Neural cell (in vitro differentiated cells): Measurements from ENCODE around the gene PARP9. TPM values are rescaled to one million over a fixed set of nuclear protein-coding genes. Genes with fewer than 3 reads are reported as not detected.
"Not testable (repeated sequence)": the region's sequence is repeated elsewhere in the genome, so short reads cannot be mapped to it uniquely, and the experiment has no call there.

Source experiments
- H2AFZ ChIP-seq: fragments of 200-600, 300-800 bp; sonication (generic), shearing (Covaris generic); 2 replicates; pipeline ENCODE4 v1.6.0; 2014; ENCODE audit warnings: low read depth, mild to moderate bottlenecking, antibody characterized with exemption, low read length, moderate library complexity
- H3F3A ChIP-seq: fragments of 200-600 bp; shearing (Covaris generic); 2 replicates; pipeline ENCODE4 v1.6.1; 2016; ENCODE audit warnings: mild to moderate bottlenecking, moderate library complexity, mixed read lengths, antibody characterized with exemption, low read length; ENCODE audit not compliant: insufficient read depth, poor library complexity, severe bottlenecking
- H3K27ac ChIP-seq: fragments of 200-600, 300-800 bp; sonication (generic), shearing (Covaris generic); 2 replicates; pipeline ENCODE4 v1.5.1; 2014; ENCODE audit warnings: mild to moderate bottlenecking, low read length, moderate library complexity
- H3K27me3 ChIP-seq: fragments of 300-800, 200-600 bp; sonication (generic), shearing (Covaris generic); 2 replicates; pipeline ENCODE4 v1.6.0; 2014; ENCODE audit warnings: mild to moderate bottlenecking, low read depth, low read length, moderate library complexity; ENCODE audit not compliant: insufficient read depth
- H3K36me3 ChIP-seq: fragments of 300-800, 200-600 bp; sonication (generic), shearing (Covaris generic); 2 replicates; pipeline ENCODE4 v1.5.1; 2014; ENCODE audit warnings: mild to moderate bottlenecking, antibody characterized with exemption, low read length, moderate library complexity; ENCODE audit not compliant: insufficient read depth
- H3K4me2 ChIP-seq: fragments of 300-800, 200-600 bp; sonication (generic), shearing (Covaris generic); 2 replicates; pipeline ENCODE4 v1.6.0; 2014; ENCODE audit warnings: mild to moderate bottlenecking, low read length
- H3K4me3 ChIP-seq: fragments of 300-800, 200-600 bp; sonication (generic), shearing (Covaris generic); 2 replicates; pipeline ENCODE4 v1.5.1; 2014; ENCODE audit warnings: mild to moderate bottlenecking, low read length, moderate library complexity
- H3K79me2 ChIP-seq: fragments of 200-600 bp; shearing (Covaris generic); replicated peaks from 2 replicates; pipeline ENCODE4 v1.6.0; 2014; ENCODE audit warnings: mild to moderate bottlenecking, low read length, moderate library complexity; ENCODE audit not compliant: insufficient read depth
- H3K9ac ChIP-seq: fragments of 300-800, 200-600 bp; sonication (generic), shearing (Covaris generic); 2 replicates; pipeline ENCODE4 v1.6.1; 2016; ENCODE audit warnings: mild to moderate bottlenecking, low read length, mixed read lengths
- H3K9me2 ChIP-seq: fragments of 200-600 bp; shearing (Covaris generic); 2 replicates; pipeline ENCODE4 v1.6.1; 2016; ENCODE audit warnings: mild to moderate bottlenecking, low read length, mixed read lengths; ENCODE audit not compliant: insufficient read depth
- H3K9me3 ChIP-seq: fragments of 200-600, 300-800 bp; sonication (generic), shearing (Covaris generic); 2 replicates; pipeline ENCODE4 v1.6.1; 2016; ENCODE audit warnings: mild to moderate bottlenecking, mixed run types, low read length, moderate library complexity, mixed read lengths
- H4K20me1 ChIP-seq: fragments of 200-600 bp; shearing (Covaris generic); 2 replicates; pipeline ENCODE4 v1.6.1; 2016; ENCODE audit warnings: mild to moderate bottlenecking, mixed run types; ENCODE audit not compliant: insufficient read depth
- EP300 ChIP-seq: fragments of 450-650 bp; conservative IDR thresholded peaks from 2 replicates; pipeline ENCODE4 v1.6.1; 2014; ENCODE audit warnings: antibody characterized with exemption, mild to moderate bottlenecking, moderate library complexity; ENCODE audit not compliant: poor library complexity, severe bottlenecking
- EZH2 ChIP-seq: fragments of 200-600, 300-800 bp; shearing (Covaris generic), sonication (generic); IDR thresholded peaks from 2 replicates; pipeline ENCODE4 v1.6.1; 2014; ENCODE audit warnings: antibody characterized with exemption, low read length, borderline replicate concordance, mild to moderate bottlenecking; ENCODE audit not compliant: insufficient read depth, poor library complexity, severe bottlenecking
- MXI1 ChIP-seq: fragments of 450-650 bp; conservative IDR thresholded peaks from 2 replicates; pipeline ENCODE4 v1.6.1; 2014; ENCODE audit warnings: antibody characterized with exemption, mild to moderate bottlenecking; ENCODE audit not compliant: poor library complexity, severe bottlenecking
- POLR2AphosphoS5 ChIP-seq: IDR thresholded peaks from 2 replicates; pipeline ENCODE4 v1.6.1; 2012
- RAD21 ChIP-seq: fragments of 450-650 bp; conservative IDR thresholded peaks from 2 replicates; pipeline ENCODE4 v1.6.1; 2014; ENCODE audit warnings: antibody characterized with exemption, mild to moderate bottlenecking, moderate library complexity
- SMC3 ChIP-seq: fragments of 450-650 bp; conservative IDR thresholded peaks from 2 replicates; pipeline ENCODE4 v1.6.1; 2014; ENCODE audit warnings: antibody characterized with exemption, mild to moderate bottlenecking, moderate library complexity; ENCODE audit not compliant: poor library complexity
- TAF1 ChIP-seq: IDR thresholded peaks from 2 replicates; pipeline ENCODE4 v1.6.1; 2012; ENCODE audit warnings: low read depth
- polyA plus RNA-seq: library from polyadenylated mRNA; depleted of rRNA; stranded (reverse); fragments of >200 nt; gene quantifications from 2 replicates; pipeline ENCODE4 v1.2.3, GENCODE V29; 2014
- TF ChIP-seq, protein P1 (sequence below): IDR thresholded peaks from 2 replicates; pipeline ENCODE4 v1.6.1; 2012; ENCODE audit warnings: borderline replicate concordance
- TF ChIP-seq, protein P2 (sequence below): fragments of 450-650 bp; IDR thresholded peaks from 2 replicates; pipeline ENCODE4 v1.5.1; 2014; ENCODE audit warnings: antibody characterized with exemption, mild to moderate bottlenecking, moderate library complexity; ENCODE audit not compliant: poor library complexity, severe bottlenecking

The PARP9 gene
- polyA plus RNA-seq, 1 donor from 2014 or later, result not detected

DNA sequence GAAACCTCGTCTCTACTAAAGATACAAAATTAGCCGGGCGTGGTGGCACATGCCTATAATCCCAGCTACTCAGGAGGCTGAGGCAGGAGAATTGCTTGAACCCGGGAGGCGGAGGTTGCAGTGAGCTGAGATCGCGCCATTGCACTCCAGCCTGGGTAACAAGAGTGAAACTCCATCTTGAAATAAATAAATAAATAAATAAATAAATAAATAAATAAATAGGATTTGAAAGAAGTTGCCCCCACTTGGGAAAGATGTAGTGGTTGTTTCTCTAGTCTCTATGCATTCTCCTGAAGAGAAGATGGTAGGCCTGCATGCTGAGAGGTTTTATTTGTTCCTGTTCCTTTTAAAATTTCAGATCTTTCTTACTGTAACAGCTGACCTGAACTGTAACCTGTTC lies 4.0 kb upstream of the PARP9 start:
- peaks cover 16% of the 10 kb centered on the region for H3K27me3 ChIP-seq
- not testable (repeated sequence) for H4K20me1 ChIP-seq, H3F3A ChIP-seq, H3K79me2 ChIP-seq, H3K9me3 ChIP-seq, H3K27ac ChIP-seq, H3K9ac ChIP-seq, H3K9me2 ChIP-seq, H2AFZ ChIP-seq, H3K4me3 ChIP-seq, H3K36me3 ChIP-seq, H3K4me2 ChIP-seq

DNA sequence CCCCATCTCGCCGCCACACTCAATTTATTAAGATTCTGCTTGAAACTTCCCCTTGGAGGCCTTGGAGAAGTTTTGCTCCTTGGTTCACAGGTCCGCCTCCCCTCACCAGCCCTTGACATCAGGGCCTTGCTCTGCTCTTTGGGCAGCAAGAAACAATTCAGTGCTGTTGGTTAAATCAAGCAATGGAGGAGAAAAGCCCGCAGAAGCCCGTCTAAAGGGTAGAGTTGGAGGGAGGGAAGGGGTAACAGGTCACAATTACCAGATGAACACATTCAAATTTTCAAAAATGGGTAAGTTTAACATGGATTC lies 429 bp downstream of the PARP9 start:
- Histone ChIP-seq H3K27ac (no peak overlapping the region), H3K9me3 (no peaks in the 10 kb centered on the region), H3K9me2 (no peaks in the 10 kb centered on the region), H3K4me3 (no peak overlapping the region), H2AFZ (no peak overlapping the region), H3K79me2 (no peaks in the 10 kb centered on the region), H3K36me3 (no peaks in the 10 kb centered on the region), H4K20me1 (no peaks in the 10 kb centered on the region), H3K9ac (no peak overlapping the region), H3F3A (no peaks in the 10 kb centered on the region), H3K4me2 (no peak overlapping the region), H3K27me3 (peaks cover 16% of the 10 kb centered on the region)
- TF ChIP-seq, protein P1, sequence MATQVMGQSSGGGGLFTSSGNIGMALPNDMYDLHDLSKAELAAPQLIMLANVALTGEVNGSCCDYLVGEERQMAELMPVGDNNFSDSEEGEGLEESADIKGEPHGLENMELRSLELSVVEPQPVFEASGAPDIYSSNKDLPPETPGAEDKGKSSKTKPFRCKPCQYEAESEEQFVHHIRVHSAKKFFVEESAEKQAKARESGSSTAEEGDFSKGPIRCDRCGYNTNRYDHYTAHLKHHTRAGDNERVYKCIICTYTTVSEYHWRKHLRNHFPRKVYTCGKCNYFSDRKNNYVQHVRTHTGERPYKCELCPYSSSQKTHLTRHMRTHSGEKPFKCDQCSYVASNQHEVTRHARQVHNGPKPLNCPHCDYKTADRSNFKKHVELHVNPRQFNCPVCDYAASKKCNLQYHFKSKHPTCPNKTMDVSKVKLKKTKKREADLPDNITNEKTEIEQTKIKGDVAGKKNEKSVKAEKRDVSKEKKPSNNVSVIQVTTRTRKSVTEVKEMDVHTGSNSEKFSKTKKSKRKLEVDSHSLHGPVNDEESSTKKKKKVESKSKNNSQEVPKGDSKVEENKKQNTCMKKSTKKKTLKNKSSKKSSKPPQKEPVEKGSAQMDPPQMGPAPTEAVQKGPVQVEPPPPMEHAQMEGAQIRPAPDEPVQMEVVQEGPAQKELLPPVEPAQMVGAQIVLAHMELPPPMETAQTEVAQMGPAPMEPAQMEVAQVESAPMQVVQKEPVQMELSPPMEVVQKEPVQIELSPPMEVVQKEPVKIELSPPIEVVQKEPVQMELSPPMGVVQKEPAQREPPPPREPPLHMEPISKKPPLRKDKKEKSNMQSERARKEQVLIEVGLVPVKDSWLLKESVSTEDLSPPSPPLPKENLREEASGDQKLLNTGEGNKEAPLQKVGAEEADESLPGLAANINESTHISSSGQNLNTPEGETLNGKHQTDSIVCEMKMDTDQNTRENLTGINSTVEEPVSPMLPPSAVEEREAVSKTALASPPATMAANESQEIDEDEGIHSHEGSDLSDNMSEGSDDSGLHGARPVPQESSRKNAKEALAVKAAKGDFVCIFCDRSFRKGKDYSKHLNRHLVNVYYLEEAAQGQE, result no peak
- TF ChIP-seq SMC3 (no peak), MXI1 (no peak), TAF1 (no peak), POLR2AphosphoS5 (no peak), EP300 (no peak), EZH2 (no peak), RAD21 (no peak)
- TF ChIP-seq, protein P2, sequence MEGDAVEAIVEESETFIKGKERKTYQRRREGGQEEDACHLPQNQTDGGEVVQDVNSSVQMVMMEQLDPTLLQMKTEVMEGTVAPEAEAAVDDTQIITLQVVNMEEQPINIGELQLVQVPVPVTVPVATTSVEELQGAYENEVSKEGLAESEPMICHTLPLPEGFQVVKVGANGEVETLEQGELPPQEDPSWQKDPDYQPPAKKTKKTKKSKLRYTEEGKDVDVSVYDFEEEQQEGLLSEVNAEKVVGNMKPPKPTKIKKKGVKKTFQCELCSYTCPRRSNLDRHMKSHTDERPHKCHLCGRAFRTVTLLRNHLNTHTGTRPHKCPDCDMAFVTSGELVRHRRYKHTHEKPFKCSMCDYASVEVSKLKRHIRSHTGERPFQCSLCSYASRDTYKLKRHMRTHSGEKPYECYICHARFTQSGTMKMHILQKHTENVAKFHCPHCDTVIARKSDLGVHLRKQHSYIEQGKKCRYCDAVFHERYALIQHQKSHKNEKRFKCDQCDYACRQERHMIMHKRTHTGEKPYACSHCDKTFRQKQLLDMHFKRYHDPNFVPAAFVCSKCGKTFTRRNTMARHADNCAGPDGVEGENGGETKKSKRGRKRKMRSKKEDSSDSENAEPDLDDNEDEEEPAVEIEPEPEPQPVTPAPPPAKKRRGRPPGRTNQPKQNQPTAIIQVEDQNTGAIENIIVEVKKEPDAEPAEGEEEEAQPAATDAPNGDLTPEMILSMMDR, result no peak

DNA sequence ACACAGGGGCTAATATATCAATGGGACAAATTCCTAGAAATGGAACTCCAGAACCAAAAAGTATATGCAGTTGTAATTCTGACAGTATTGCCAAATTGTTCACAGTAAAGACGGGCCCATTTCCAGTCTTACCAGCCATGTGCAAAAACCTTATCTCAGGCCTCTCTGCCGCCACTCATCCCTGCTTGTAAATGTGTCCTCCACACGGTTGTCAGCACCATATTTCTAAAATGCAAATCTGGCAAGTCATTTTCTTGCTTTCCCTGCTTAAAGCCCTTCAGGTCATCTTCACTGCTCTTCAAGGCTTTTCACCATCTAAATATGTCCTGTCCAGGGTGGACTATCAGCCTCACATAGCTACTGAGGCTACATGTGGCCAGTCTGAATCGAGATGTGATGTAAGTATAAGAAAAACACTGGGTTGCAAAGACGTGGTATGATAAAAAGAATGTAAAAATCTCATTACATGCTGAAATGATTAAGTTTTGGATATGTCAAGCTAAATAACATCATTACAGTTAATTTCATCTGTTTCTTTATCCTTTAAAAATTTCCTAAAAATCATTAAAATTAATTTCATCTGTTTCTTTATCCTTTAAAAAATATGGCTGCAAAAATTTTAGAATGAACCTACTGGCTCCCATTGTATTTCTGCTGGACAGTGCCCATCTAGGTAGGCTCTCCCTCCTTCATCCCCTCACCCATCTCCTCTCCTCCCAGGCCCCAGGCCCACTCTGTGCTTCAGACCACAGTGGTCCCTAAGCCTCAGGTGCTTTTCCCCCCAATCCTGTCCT lies 980 bp downstream of the PARP9 start:
- Histone ChIP-seq H3K4me3 (no peak overlapping the region), H3K9ac (no peak overlapping the region), H3K27ac (no peak overlapping the region), H3K9me3 (no peaks in the 10 kb centered on the region), H3K27me3 (peaks cover 16% of the 10 kb centered on the region), H3F3A (no peaks in the 10 kb centered on the region), H3K79me2 (no peaks in the 10 kb centered on the region), H3K4me2 (no peak overlapping the region), H2AFZ (no peak overlapping the region), H3K9me2 (no peaks in the 10 kb centered on the region), H3K36me3 (no peaks in the 10 kb centered on the region), H4K20me1 (no peaks in the 10 kb centered on the region)
- TF ChIP-seq POLR2AphosphoS5, result no peak
- TF ChIP-seq TAF1, result no peak
- TF ChIP-seq SMC3, result no peak
- no peak for TF ChIP-seq MXI1
- TF ChIP-seq, protein P2, result no peak
- TF ChIP-seq EP300, result no peak
- TF ChIP-seq EZH2, result no peak
- no peak for TF ChIP-seq RAD21
- TF ChIP-seq, protein P1, result no peak
